ENCODE results near the gene PTPRE. TPM values are rescaled to one million over a fixed set of nuclear protein-coding genes. Genes with fewer than 3 reads are reported as not detected.

Gene PTPRE
- total RNA-seq, 3 donors from 2014 or later: 11.8 to 42.9 (median 25.6) TPM

DNA sequence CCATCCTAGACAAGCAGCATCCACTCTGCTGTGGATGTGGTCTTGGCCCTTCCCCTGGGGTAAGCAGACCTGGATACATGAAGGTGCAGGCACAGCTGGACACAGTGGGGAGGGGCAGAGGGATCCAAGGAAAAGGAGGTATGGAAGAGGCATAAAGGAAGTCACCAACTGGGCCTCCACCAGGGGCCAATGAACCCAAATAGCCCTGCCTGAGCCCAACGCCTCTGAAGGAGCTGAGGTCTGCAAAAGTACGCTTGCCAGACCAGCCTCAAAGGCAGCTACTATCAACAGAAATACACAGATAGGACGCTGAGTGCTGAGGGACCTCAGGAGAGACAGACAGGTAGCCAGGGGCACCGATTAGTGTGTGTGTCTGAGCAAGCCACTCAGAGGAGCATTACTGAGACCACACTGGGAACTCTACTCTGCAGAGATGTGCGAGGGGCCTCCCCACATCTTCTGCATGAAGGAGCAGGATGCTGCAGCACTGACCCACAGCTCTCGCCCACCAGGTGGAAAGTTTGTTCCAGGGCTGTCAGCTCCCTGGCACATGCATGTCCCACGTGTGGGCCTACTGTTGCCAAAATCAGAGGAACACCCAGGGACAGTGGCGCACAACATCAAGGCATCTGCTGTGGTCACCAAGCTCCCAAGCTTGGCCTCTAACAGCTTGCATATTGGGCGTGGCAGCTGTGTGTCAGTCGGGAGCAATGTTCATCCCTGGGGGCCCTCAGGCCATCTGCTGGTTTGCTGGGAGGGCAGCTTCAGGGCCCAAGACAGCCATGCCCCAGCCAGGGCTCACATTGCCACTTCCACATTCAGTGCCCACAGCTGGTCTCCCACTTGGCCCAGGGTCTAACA lies 179.3 kb downstream of the PTPRE start:
- no peak for TF ChIP-seq POLR2AphosphoS5 (IDR thresholded peaks at IDR 0.05)
- TF ChIP-seq CTCF (IDR thresholded peaks at IDR 0.05): no peak
- no peak for TF ChIP-seq POLR2A (IDR thresholded peaks at IDR 0.05)
- intact Hi-C loops (cut with DNase I; ENCODE audit: low total_unique reads): no loop called here
- Histone ChIP-seq H3K4me1 (no peaks in the 10 kb centered on the region), H3K27me3 (peaks cover 0 to 6% of the 10 kb centered on the region in 2 donors), H3K4me3 (no peak overlapping the region), H3K36me3 (no peaks in the 10 kb centered on the region), H3K9me3 (no peaks in the 10 kb centered on the region), H3K27ac (no peak overlapping the region)
- no peak for DNase-seq (ENCODE audit: low spot score in 2 of 2)

- Histone ChIP-seq H3K4me3 (no peak overlapping the region), H3K9me3 (no peaks in the 10 kb centered on the region), H3K36me3 (no peaks in the 10 kb centered on the region), H3K27ac (no peak overlapping the region), H3K27me3 (peaks cover 0 to 6% of the 10 kb centered on the region in 2 donors), H3K4me1 (no peaks in the 10 kb centered on the region)
- DNase-seq (ENCODE audit: low spot score in 2 of 2): no peak
- intact Hi-C loops (cut with DNase I; ENCODE audit: low total_unique reads): no loop called here
- TF ChIP-seq POLR2A (IDR thresholded peaks at IDR 0.05) (no peak), CTCF (IDR thresholded peaks at IDR 0.05) (no peak), POLR2AphosphoS5 (IDR thresholded peaks at IDR 0.05) (no peak)
Observed at GRCh38 chr10:128087146-128087883, 180.4 kb downstream of the PTPRE start.

GRCh38 chr10:128087884-128088709 lies 181.2 kb downstream of the PTPRE start:
- H3K4me3 ChIP-seq: no peak overlapping the region
- no peaks in the 10 kb centered on the region for H3K4me1 ChIP-seq
- no peak for DNase-seq (ENCODE audit: low spot score in 2 of 2)
- TF ChIP-seq POLR2AphosphoS5 (IDR thresholded peaks at IDR 0.05) (no peak), CTCF (IDR thresholded peaks at IDR 0.05) (no peak), POLR2A (IDR thresholded peaks at IDR 0.05) (no peak)
- intact Hi-C loops (cut with DNase I; ENCODE audit: low total_unique reads): no loop called here
- no peak overlapping the region for H3K27ac ChIP-seq
- no peaks in the 10 kb centered on the region for H3K9me3 ChIP-seq
- peaks cover 0 to 6% of the 10 kb centered on the region in 2 donors for H3K27me3 ChIP-seq
- no peaks in the 10 kb centered on the region for H3K36me3 ChIP-seq

- Histone ChIP-seq H3K4me1 (no peaks in the 10 kb centered on the region), H3K4me3 (no peak overlapping the region), H3K9me3 (no peaks in the 10 kb centered on the region), H3K36me3 (no peaks in the 10 kb centered on the region), H3K27me3 (peaks cover 0 to 6% of the 10 kb centered on the region in 2 donors), H3K27ac (no peak overlapping the region)
- TF ChIP-seq POLR2AphosphoS5 (IDR thresholded peaks at IDR 0.05) (no peak), POLR2A (IDR thresholded peaks at IDR 0.05) (no peak), CTCF (IDR thresholded peaks at IDR 0.05) (no peak)
- intact Hi-C loops (cut with DNase I; ENCODE audit: low total_unique reads): no loop called here
- DNase-seq (ENCODE audit: low spot score in 2 of 2): no peak
Observed at GRCh38 chr10:128091636-128092210, 184.8 kb downstream of the PTPRE start.

Measured in breast epithelium (tissue), 4 donors.